Transverse colon (tissue), 4 donors: ENCODE results near the gene HBZ.

Experiments used
- EP300 ChIP-seq: sonication (generic); formaldehyde crosslinking; IDR thresholded peaks from one replicate; pipeline ENCODE4 v1.6.1; 2017; ENCODE audit warnings: antibody characterized with exemption, low read depth
- POLR2A ChIP-seq: fragments of 450-650 bp; IDR thresholded peaks from one replicate; pipeline ENCODE4 v1.6.1; 2016; ENCODE audit warnings: antibody characterized with exemption, mild to moderate bottlenecking, moderate library complexity
- POLR2AphosphoS5 ChIP-seq, 3 donors: sonication (generic); formaldehyde crosslinking; IDR thresholded peaks; one replicate each; pipeline ENCODE4 v1.6.1; 2016; ENCODE audit warnings: antibody characterized with exemption in 3 of 3
- TF ChIP-seq, protein P1 (sequence below), 5 experiments: fragments of 200-600 bp in 3 of 5; fragments of 450-650 bp in 2 of 5; sonication (generic) in 3 of 5; IDR thresholded peaks; 1 replicate in 2 of 5; 2 replicates in 3 of 5; pipeline ENCODE4 v1.5.1; 2016 to 2017; ENCODE audit warnings: antibody characterized with exemption in 5 of 5, inconsistent platforms in 3 of 5, mild to moderate bottlenecking in 2 of 5, moderate library complexity in 1 of 5

- TF ChIP-seq, protein P1, sequence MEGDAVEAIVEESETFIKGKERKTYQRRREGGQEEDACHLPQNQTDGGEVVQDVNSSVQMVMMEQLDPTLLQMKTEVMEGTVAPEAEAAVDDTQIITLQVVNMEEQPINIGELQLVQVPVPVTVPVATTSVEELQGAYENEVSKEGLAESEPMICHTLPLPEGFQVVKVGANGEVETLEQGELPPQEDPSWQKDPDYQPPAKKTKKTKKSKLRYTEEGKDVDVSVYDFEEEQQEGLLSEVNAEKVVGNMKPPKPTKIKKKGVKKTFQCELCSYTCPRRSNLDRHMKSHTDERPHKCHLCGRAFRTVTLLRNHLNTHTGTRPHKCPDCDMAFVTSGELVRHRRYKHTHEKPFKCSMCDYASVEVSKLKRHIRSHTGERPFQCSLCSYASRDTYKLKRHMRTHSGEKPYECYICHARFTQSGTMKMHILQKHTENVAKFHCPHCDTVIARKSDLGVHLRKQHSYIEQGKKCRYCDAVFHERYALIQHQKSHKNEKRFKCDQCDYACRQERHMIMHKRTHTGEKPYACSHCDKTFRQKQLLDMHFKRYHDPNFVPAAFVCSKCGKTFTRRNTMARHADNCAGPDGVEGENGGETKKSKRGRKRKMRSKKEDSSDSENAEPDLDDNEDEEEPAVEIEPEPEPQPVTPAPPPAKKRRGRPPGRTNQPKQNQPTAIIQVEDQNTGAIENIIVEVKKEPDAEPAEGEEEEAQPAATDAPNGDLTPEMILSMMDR (IDR thresholded peaks at IDR 0.05): no peak
- TF ChIP-seq POLR2A (no peak), POLR2AphosphoS5 (IDR thresholded peaks at IDR 0.05) (no peak), EP300 (no peak)
Observed at GRCh38 chr16:191831-192230, 39.4 kb downstream of the HBZ start.
